Progenitor cell of endocrine pancreas (in vitro differentiated cells): ENCODE data around the gene NLGN1. TPM values are rescaled to one million over a fixed set of nuclear protein-coding genes. Genes with fewer than 3 reads are reported as not detected.

Experiments used
- DNase-seq: peaks from one replicate; pipeline ENCODE4 v3.0.0; 2021; ENCODE audit warnings: low spot score; ENCODE audit not compliant: unreplicated experiment
- H3K27ac Mint-ChIP-seq: 2 replicates; pipeline ENCODE4 v1.8.0; 2021; ENCODE audit warnings: mild to moderate bottlenecking, moderate library complexity, mixed read lengths
- H3K27me3 Mint-ChIP-seq: 2 replicates; pipeline ENCODE4 v1.8.0; 2021; ENCODE audit warnings: mixed read lengths
- H3K36me3 Mint-ChIP-seq: 2 replicates; pipeline ENCODE4 v1.8.0; 2022; ENCODE audit warnings: mixed read lengths; ENCODE audit not compliant: insufficient read depth
- H3K4me1 Mint-ChIP-seq: 2 replicates; pipeline ENCODE4 v1.8.0; 2021; ENCODE audit warnings: low read depth, mixed read lengths
- H3K4me3 Mint-ChIP-seq: 2 replicates; pipeline ENCODE4 v1.8.0; 2021; ENCODE audit warnings: low read depth, mild to moderate bottlenecking, moderate library complexity, mixed read lengths
- H3K9me3 Mint-ChIP-seq: 2 replicates; pipeline ENCODE4 v1.8.0; 2021; ENCODE audit warnings: low read depth, mixed read lengths
- CTCF ChIP-seq: fragments of 200-600 bp; sonication (generic); IDR thresholded peaks from one replicate; pipeline ENCODE4 v1.5.0; 2021; ENCODE audit warnings: antibody characterized with exemption, mild to moderate bottlenecking; ENCODE audit not compliant: unreplicated experiment
- total RNA-seq: library from RNA; stranded (reverse); gene quantifications from 2 replicates; pipeline ENCODE4 v1.2.1, GENCODE V29; 2021

Gene NLGN1
- total RNA-seq, 1 donor from 2014 or later = 5.7 TPM

- no peaks in the 10 kb centered on the region for H3K36me3 Mint-ChIP-seq
- no peak for TF ChIP-seq CTCF
- H3K27ac Mint-ChIP-seq = no peak overlapping the region
- H3K4me3 Mint-ChIP-seq = no peak overlapping the region
- no peaks in the 10 kb centered on the region for H3K9me3 Mint-ChIP-seq
- DNase-seq = no peak
- H3K4me1 Mint-ChIP-seq = no peaks in the 10 kb centered on the region
- H3K27me3 Mint-ChIP-seq = no peaks in the 10 kb centered on the region
Observed at GRCh38 chr3:174191895-174192294, 794.4 kb downstream of the NLGN1 start.

GRCh38 chr3:174192471-174192870, 794.9 kb downstream of the NLGN1 start:
- H3K4me3 Mint-ChIP-seq = no peak overlapping the region
- TF ChIP-seq CTCF = no peak

GRCh38 chr3:174193604-174194003, 796.1 kb downstream of the NLGN1 start:
- Mint-ChIP-seq H3K27ac (no peak overlapping the region), H3K27me3 (no peaks in the 10 kb centered on the region), H3K4me1 (peaks cover 1% of the 10 kb centered on the region), H3K36me3 (no peaks in the 10 kb centered on the region), H3K9me3 (no peaks in the 10 kb centered on the region), H3K4me3 (no peak overlapping the region)
- no peak for DNase-seq
- no peak for TF ChIP-seq CTCF

More at GRCh38 chr3:174192471-174192870, 794.9 kb downstream of the NLGN1 start:
- Mint-ChIP-seq H3K9me3 (no peaks in the 10 kb centered on the region), H3K36me3 (no peaks in the 10 kb centered on the region), H3K27me3 (no peaks in the 10 kb centered on the region), H3K27ac (no peak overlapping the region), H3K4me1 (peaks cover 1% of the 10 kb centered on the region)
- no peak for DNase-seq

- DNase-seq = no peak
- Mint-ChIP-seq H3K9me3 (no peaks in the 10 kb centered on the region), H3K36me3 (no peaks in the 10 kb centered on the region), H3K4me1 (peaks cover 5% of the 10 kb centered on the region), H3K4me3 (no peak overlapping the region), H3K27ac (no peak overlapping the region), H3K27me3 (no peaks in the 10 kb centered on the region)
- no peak for TF ChIP-seq CTCF
Observed at GRCh38 chr3:174197416-174197815, 799.9 kb downstream of the NLGN1 start.

- H3K27ac Mint-ChIP-seq = no peak overlapping the region
- no peaks in the 10 kb centered on the region for H3K9me3 Mint-ChIP-seq
- no peaks in the 10 kb centered on the region for H3K27me3 Mint-ChIP-seq
- no peak overlapping the region for H3K4me3 Mint-ChIP-seq
- DNase-seq = no peak
- no peak for TF ChIP-seq CTCF
- no peaks in the 10 kb centered on the region for H3K36me3 Mint-ChIP-seq
- peaks cover 5% of the 10 kb centered on the region for H3K4me1 Mint-ChIP-seq
Observed at GRCh38 chr3:174198199-174198598, 800.7 kb downstream of the NLGN1 start.
